Erythroblast (primary cell): ENCODE measurements around the gene KCNJ1.

Experiments
- GATA1 ChIP-seq: IDR thresholded peaks from 2 replicates; pipeline ENCODE4 v1.6.1; 2011; ENCODE audit warnings: low read depth, mild to moderate bottlenecking, control low read depth, low read length, moderate library complexity
- POLR2A ChIP-seq: IDR thresholded peaks from 2 replicates; pipeline ENCODE4 v1.6.1; 2011; ENCODE audit warnings: mild to moderate bottlenecking, low read length

DNA sequence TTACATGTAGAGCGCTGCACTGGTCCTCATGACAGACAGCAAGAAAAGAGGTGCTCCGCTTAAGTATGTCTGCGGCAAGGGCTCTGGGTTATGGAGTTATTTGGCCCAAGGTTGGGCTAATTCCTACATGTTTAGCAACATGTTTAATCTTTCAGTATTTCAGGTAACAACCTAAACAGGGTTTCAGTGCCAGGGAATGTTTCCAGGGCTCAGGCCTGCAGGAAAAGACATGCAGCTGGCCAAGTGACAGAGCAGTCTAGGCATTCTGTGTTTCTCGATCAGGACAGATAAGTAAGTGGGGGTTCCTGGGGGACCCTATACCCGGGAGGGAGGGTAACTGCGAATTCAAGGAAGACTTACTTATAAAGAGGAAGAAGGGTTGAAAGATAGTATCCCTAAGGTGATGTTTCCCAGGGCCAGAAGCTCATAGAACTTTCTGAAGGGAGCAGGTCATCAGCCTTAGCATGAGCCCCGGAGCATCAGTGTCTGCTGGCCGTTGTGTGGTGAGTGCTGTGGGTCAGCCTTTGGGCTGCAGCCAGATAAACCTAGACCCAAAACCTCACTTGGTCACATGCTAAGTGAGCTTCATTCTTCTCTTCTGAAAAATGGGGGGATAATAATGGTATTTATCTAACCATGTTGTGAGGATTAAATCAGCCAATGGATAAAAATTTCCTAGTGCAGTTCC lies 42.5 kb upstream of the KCNJ1 start:
- TF ChIP-seq POLR2A (no peak), GATA1 (no peak)
